Measurements from ENCODE around the gene GPC1. TPM values are rescaled to one million over a fixed set of nuclear protein-coding genes. Genes with fewer than 3 reads are reported as not detected.

The GPC1 gene
- total and polyA plus RNA-seq, 10 of the 15 experiments (the other 5 are each of a cell fraction or from before 2014, with no cell fraction given) = 0.06 to 0.77 (median 0.23) TPM; not detected in 3

GRCh38 chr2:240397924-240398645 is 37.4 kb upstream of the GPC1 start:
- RAD21 ChIA-PET (ENCODE audit: unreplicated experiment) = no interaction called here
- no peak overlapping the region for H3K4me2 ChIP-seq (ENCODE audit: control insufficient read depth, insufficient read depth)
- H3K79me2 ChIP-seq (ENCODE audit: control insufficient read depth, insufficient read depth, low read length) = no peaks in the 10 kb centered on the region
- no peak overlapping the region for H3K27ac ChIP-seq (ENCODE audit: control insufficient read depth, insufficient read depth)
- H3K9ac ChIP-seq (ENCODE audit: control insufficient read depth, insufficient read depth, low read length) = no peak overlapping the region
- WGBS (ENCODE audit: insufficient coverage, insufficient replicate concordance, low lambda C conversion rate, missing lambda C conversion rate) = 22% methylated on average over 19 of the region's 19 CpGs
- peaks cover 0 to 2% of the 10 kb centered on the region in 2 experiments; a peak in 2 of 4 replicates for H3K27me3 ChIP-seq (replicated peaks in 1 of 2; ENCODE audit: control insufficient read depth in 2 of 2, insufficient read depth in 2 of 2, low read length in 1 of 2)
- POLR2A ChIA-PET = no interaction called here
- H3K4me3 ChIP-seq = no peak overlapping the region
- H3K36me3 ChIP-seq (ENCODE audit: control insufficient read depth in 2 of 2, insufficient read depth in 2 of 2, low read length in 1 of 2) = no peaks in the 10 kb centered on the region
- no peak for DNase-seq (ENCODE audit: low read depth, low spot score)
- no peak for ATAC-seq
- SMC1A ChIA-PET (ENCODE audit: uncharacterized antibody, unreplicated experiment) = no interaction called here
- no peaks in the 10 kb centered on the region for H3K9me3 ChIP-seq (replicated peaks; ENCODE audit: control insufficient read depth, insufficient read depth, low read length)
- BruUV-seq (replicated peaks) = no TSS peak
- TF ChIP-seq ZNF687 (IDR thresholded peaks at IDR 0.05) (no peak), ZBTB33 (IDR thresholded peaks at IDR 0.05) (no peak), NRF1 (conservative IDR thresholded peaks at IDR 0.05; ENCODE audit: low read depth, low read length) (no peak)
- H3K4me1 ChIP-seq (ENCODE audit: control insufficient read depth, insufficient read depth, low read length) = no peaks in the 10 kb centered on the region
- H4K20me1 ChIP-seq (ENCODE audit: control insufficient read depth, insufficient read depth) = no peaks in the 10 kb centered on the region
- FAIRE-seq = no peak
- no peak overlapping the region for H2AFZ ChIP-seq (ENCODE audit: control insufficient read depth, low read depth, low read length)
- in situ Hi-C loops (cut with MboI) (no loop called here), intact Hi-C loops (cut with micrococcal nuclease; ENCODE audit: unreplicated experiment) (no loop called here)
- CTCF ChIA-PET = no interaction called here
